Measurements from ENCODE around the gene OR52K2. TPM values are rescaled to one million over a fixed set of nuclear protein-coding genes. Genes with fewer than 3 reads are reported as not detected.
A peak's percentile ranks its signal among the peaks of the same experiment; 100 is the strongest.

OR52K2 gene
- total RNA-seq, 1 donor from 2014 or later: not detected

- intact Hi-C loops (cut with micrococcal nuclease): no loop called here
- Histone ChIP-seq H3K4me1 (no peaks in the 10 kb centered on the region), H3K9me3 (replicated peaks) (peaks cover 1% of the 10 kb centered on the region), H3K27me3 (ENCODE audit: low read depth) (no peaks in the 10 kb centered on the region), H3K4me3 (no peak overlapping the region), H3K36me3 (no peaks in the 10 kb centered on the region), H3K27ac (replicated peaks) (no peak overlapping the region)
- DNase-seq: no peak
- no peak for TF ChIP-seq CTCF (IDR thresholded peaks at IDR 0.05; ENCODE audit: borderline replicate concordance)
Observed at GRCh38 chr11:4433856-4434255, 15.2 kb upstream of the OR52K2 start.

GRCh38 chr11:4436411-4436810 lies 12.7 kb upstream of the OR52K2 start:
- Histone ChIP-seq H3K9me3 (replicated peaks) (peaks cover 13% of the 10 kb centered on the region), H3K27ac (replicated peaks) (no peak overlapping the region), H3K36me3 (no peaks in the 10 kb centered on the region), H3K4me3 (no peak overlapping the region), H3K27me3 (ENCODE audit: low read depth) (no peaks in the 10 kb centered on the region), H3K4me1 (no peaks in the 10 kb centered on the region)
- intact Hi-C loops (cut with micrococcal nuclease): no loop called here
- TF ChIP-seq CTCF (IDR thresholded peaks at IDR 0.05; ENCODE audit: borderline replicate concordance): no peak
- no peak for DNase-seq

GRCh38 chr11:4441515-4441914 lies 7.6 kb upstream of the OR52K2 start:
- no peak for TF ChIP-seq CTCF (IDR thresholded peaks at IDR 0.05; ENCODE audit: borderline replicate concordance)
- no peaks in the 10 kb centered on the region for H3K4me1 ChIP-seq
- no peak overlapping the region for H3K27ac ChIP-seq (replicated peaks)
- no peaks in the 10 kb centered on the region for H3K36me3 ChIP-seq
- no peaks in the 10 kb centered on the region for H3K27me3 ChIP-seq (ENCODE audit: low read depth)
- no peak for DNase-seq
- H3K9me3 ChIP-seq (replicated peaks): peaks cover 13% of the 10 kb centered on the region
- intact Hi-C loops (cut with micrococcal nuclease): no loop called here
- no peak overlapping the region for H3K4me3 ChIP-seq

GRCh38 chr11:4443232-4443891 lies 5.7 kb upstream of the OR52K2 start:
- no peak for TF ChIP-seq CTCF (IDR thresholded peaks at IDR 0.05; ENCODE audit: borderline replicate concordance)
- Histone ChIP-seq H3K4me3 (no peak overlapping the region), H3K9me3 (replicated peaks) (peaks cover 13% of the 10 kb centered on the region), H3K27me3 (ENCODE audit: low read depth) (no peaks in the 10 kb centered on the region), H3K27ac (replicated peaks) (peak overlapping the region; percentile 44), H3K4me1 (no peaks in the 10 kb centered on the region), H3K36me3 (no peaks in the 10 kb centered on the region)
- intact Hi-C loops (cut with micrococcal nuclease): no loop called here
- DNase-seq: no peak

GRCh38 chr11:4453118-4453517 lies 4.0 kb downstream of the OR52K2 start:
- Histone ChIP-seq H3K27me3 (ENCODE audit: low read depth) (no peaks in the 10 kb centered on the region), H3K36me3 (no peaks in the 10 kb centered on the region), H3K4me3 (no peak overlapping the region), H3K9me3 (replicated peaks) (peaks cover 12% of the 10 kb centered on the region), H3K27ac (replicated peaks) (no peak overlapping the region), H3K4me1 (no peaks in the 10 kb centered on the region)
- intact Hi-C loops (cut with micrococcal nuclease): no loop called here
- no peak for TF ChIP-seq CTCF (IDR thresholded peaks at IDR 0.05; ENCODE audit: borderline replicate concordance)
- no peak for DNase-seq
